Keratinocyte (primary cell): ENCODE measurements around the gene LYPD6. TPM values are rescaled to one million over a fixed set of nuclear protein-coding genes. Genes with fewer than 3 reads are reported as not detected.

Experiments
- DNase-seq: peaks from one replicate; pipeline ENCODE4 v3.0.0-alpha.2; 2011; ENCODE audit warnings: low read depth, missing footprints, low spot score
- FAIRE-seq: peaks from 2 replicates; lab custom pipeline; 2011; peaks lifted over from hg19 to GRCh38; lab: Jason Lieb, UNC
- H2AFZ ChIP-seq: 2 replicates; pipeline ENCODE4 v1.6.0; 2012; ENCODE audit warnings: low read length, control low read depth, inconsistent platforms; ENCODE audit not compliant: control insufficient read depth
- H3K27ac ChIP-seq: 2 replicates; pipeline ENCODE4 v1.5.1; 2011; ENCODE audit warnings: low read length; ENCODE audit not compliant: control insufficient read depth, insufficient read depth
- H3K27me3 ChIP-seq: 3 replicates; pipeline ENCODE4 v1.6.0; 2011; ENCODE audit warnings: low read length; ENCODE audit not compliant: control insufficient read depth, insufficient read depth; ENCODE audit errors: extremely low read depth
- H3K36me3 ChIP-seq, 2 experiments: 2 replicates in 1 of 2; 3 replicates in 1 of 2; pipeline ENCODE4 v1.5.1; 2011; ENCODE audit warnings: low read length in 2 of 2, mild to moderate bottlenecking in 1 of 2; ENCODE audit not compliant: control insufficient read depth in 2 of 2, insufficient read depth in 2 of 2; ENCODE audit errors: extremely low read depth in 1 of 2
- H3K4me1 ChIP-seq: 3 replicates; pipeline ENCODE4 v1.5.1; 2011; ENCODE audit warnings: low read length; ENCODE audit not compliant: control insufficient read depth, insufficient read depth; ENCODE audit errors: extremely low read depth
- H3K4me2 ChIP-seq: 3 replicates; pipeline ENCODE4 v1.6.0; 2011; ENCODE audit warnings: low read depth, low read length; ENCODE audit not compliant: control insufficient read depth, insufficient read depth; ENCODE audit errors: extremely low read depth
- H3K4me3 ChIP-seq, 3 experiments: fragments of 200-600 bp in 1 of 3; sonication (generic) in 1 of 3; 2 replicates in 2 of 3; 3 replicates in 1 of 3; pipeline ENCODE4 v1.5.1; 2011 to 2016; ENCODE audit warnings: low read length in 3 of 3, mild to moderate bottlenecking in 3 of 3, control low read depth in 2 of 3, inconsistent platforms in 1 of 3, low read depth in 1 of 3, mixed read lengths in 1 of 3, mixed run types in 1 of 3, moderate library complexity in 1 of 3; ENCODE audit not compliant: control insufficient read depth in 2 of 3, insufficient read depth in 2 of 3; ENCODE audit errors: extremely low read depth in 1 of 3
- H3K79me2 ChIP-seq: 2 replicates; pipeline ENCODE4 v1.6.0; 2012; ENCODE audit warnings: low read length; ENCODE audit not compliant: control insufficient read depth, insufficient read depth
- H3K9ac ChIP-seq: 3 replicates; pipeline ENCODE4 v1.6.0; 2011; ENCODE audit warnings: low read length; ENCODE audit not compliant: control insufficient read depth, insufficient read depth; ENCODE audit errors: extremely low read depth
- H3K9me1 ChIP-seq: 3 replicates; pipeline ENCODE4 v1.6.0; 2011; ENCODE audit warnings: low read length; ENCODE audit not compliant: control insufficient read depth, insufficient read depth; ENCODE audit errors: extremely low read depth
- H3K9me3 ChIP-seq: 2 replicates; pipeline ENCODE4 v1.5.1; 2012; ENCODE audit warnings: low read depth, low read length; ENCODE audit not compliant: control insufficient read depth
- H4K20me1 ChIP-seq: 3 replicates; pipeline ENCODE4 v1.6.0; 2011; ENCODE audit warnings: low read length; ENCODE audit not compliant: control insufficient read depth, insufficient read depth; ENCODE audit errors: extremely low read depth
- CTCF ChIP-seq, 3 experiments: IDR thresholded peaks in 1 of 3; conservative IDR thresholded peaks in 1 of 3; optimal IDR thresholded peaks in 1 of 3; 2 replicates in 2 of 3; 3 replicates in 1 of 3; pipeline versions ENCODE3 to v1.5.1; 2011; ENCODE audit warnings: low read length in 3 of 3, mild to moderate bottlenecking in 3 of 3, moderate library complexity in 2 of 3, control low read depth in 1 of 3, inconsistent platforms in 1 of 3; ENCODE audit not compliant: insufficient read depth in 2 of 3; ENCODE audit errors: extremely low read depth in 1 of 3
- EZH2 ChIP-seq: IDR thresholded peaks from one replicate; pipeline ENCODE4 v1.6.1; 2012; ENCODE audit warnings: inconsistent platforms, mild to moderate bottlenecking, low read length, moderate library complexity
- dilution Hi-C: fragments of 300-500 bp; cut with MboI; formaldehyde crosslinking; loops from one replicate; pipeline ENCODE4 v1.7.0; 2020; ENCODE audit warnings: low sequenced_read_pairs; ENCODE audit not compliant: extremely low pct_ligation_motif_present
- polyA plus RNA-seq, 5 experiments: library from polyadenylated mRNA; depleted of rRNA in 3 of 5; stranded (reverse) in 3 of 5; stranded (forward) in 1 of 5; unstranded in 1 of 5; fragments of >200 nt; gene quantifications; 1 replicate in 1 of 5; 2 replicates in 3 of 5; 3 replicates in 1 of 5; pipeline versions ENCODE4 v1.2.1 to v1.2.3, GENCODE V29; 2011 to 2012; ENCODE audit warnings: missing spikeins in 2 of 5, low read depth in 1 of 5, low replicate concordance in 1 of 5

Gene LYPD6
- polyA plus RNA-seq, 1 donor (not counting 4 experiments of a cell fraction or from before 2014, with no cell fraction given): 3.5 TPM

GRCh38 chr2:149339324-149339723 is 8.9 kb downstream of the LYPD6 start:
- Histone ChIP-seq H4K20me1 (no peaks in the 10 kb centered on the region), H3K27me3 (no peaks in the 10 kb centered on the region), H3K79me2 (no peaks in the 10 kb centered on the region), H3K27ac (no peak overlapping the region), H3K4me2 (no peak overlapping the region), H3K9me1 (no peaks in the 10 kb centered on the region), H3K9me3 (no peaks in the 10 kb centered on the region), H3K36me3 (no peaks in the 10 kb centered on the region), H2AFZ (no peak overlapping the region), H3K4me1 (no peaks in the 10 kb centered on the region), H3K4me3 (no peak overlapping the region), H3K9ac (no peak overlapping the region)
- dilution Hi-C loops: no loop called here
- TF ChIP-seq CTCF (optimal IDR thresholded peaks at IDR 0.05 in 1 of 3, IDR thresholded peaks at IDR 0.05 in 1 of 3, conservative IDR thresholded peaks at IDR 0.05 in 1 of 3; ENCODE audit: extremely low read depth in 1 of 3, insufficient read depth in 2 of 3, low read length in 3 of 3): no peak
- TF ChIP-seq EZH2: no peak
- DNase-seq: no peak
- FAIRE-seq: no peak

- Histone ChIP-seq H2AFZ (no peak overlapping the region), H3K9ac (no peak overlapping the region), H3K9me1 (no peaks in the 10 kb centered on the region), H3K9me3 (no peaks in the 10 kb centered on the region), H4K20me1 (no peaks in the 10 kb centered on the region), H3K27ac (no peak overlapping the region), H3K4me2 (no peak overlapping the region), H3K27me3 (no peaks in the 10 kb centered on the region), H3K4me3 (no peak overlapping the region), H3K79me2 (no peaks in the 10 kb centered on the region), H3K36me3 (no peaks in the 10 kb centered on the region), H3K4me1 (no peaks in the 10 kb centered on the region)
- no peak for FAIRE-seq
- no peak for DNase-seq
- dilution Hi-C loops: no loop called here
- TF ChIP-seq CTCF (optimal IDR thresholded peaks at IDR 0.05 in 1 of 3, IDR thresholded peaks at IDR 0.05 in 1 of 3, conservative IDR thresholded peaks at IDR 0.05 in 1 of 3; ENCODE audit: extremely low read depth in 1 of 3, insufficient read depth in 2 of 3, low read length in 3 of 3) (no peak), EZH2 (no peak)
These were observed 12.1 kb downstream of the LYPD6 start for GRCh38 chr2:149342509-149342908.
